GM21576 (cell line): Measurements from ENCODE around the gene RNF217.
"Not testable (repeated sequence)": the region's sequence is repeated elsewhere in the genome, so short reads cannot be mapped to it uniquely, and the experiment has no call there.

ENCODE experiments used
- ATAC-seq: cut with Tn5 transposase; IDR thresholded peaks from one replicate; pipeline ENCODE4 v1.9.1; 2021; ENCODE audit warnings: mild to moderate bottlenecking, moderate library complexity; ENCODE audit not compliant: unreplicated experiment

Gene RNF217

GRCh38 chr6:125050663-125051318, 88.6 kb downstream of the RNF217 start:
- ATAC-seq, result no peak

- no peak for ATAC-seq
These were observed 91.6 kb downstream of the RNF217 start for GRCh38 chr6:125053809-125054208.

GRCh38 chr6:125054331-125054730, 92.1 kb downstream of the RNF217 start:
- no peak for ATAC-seq

DNA sequence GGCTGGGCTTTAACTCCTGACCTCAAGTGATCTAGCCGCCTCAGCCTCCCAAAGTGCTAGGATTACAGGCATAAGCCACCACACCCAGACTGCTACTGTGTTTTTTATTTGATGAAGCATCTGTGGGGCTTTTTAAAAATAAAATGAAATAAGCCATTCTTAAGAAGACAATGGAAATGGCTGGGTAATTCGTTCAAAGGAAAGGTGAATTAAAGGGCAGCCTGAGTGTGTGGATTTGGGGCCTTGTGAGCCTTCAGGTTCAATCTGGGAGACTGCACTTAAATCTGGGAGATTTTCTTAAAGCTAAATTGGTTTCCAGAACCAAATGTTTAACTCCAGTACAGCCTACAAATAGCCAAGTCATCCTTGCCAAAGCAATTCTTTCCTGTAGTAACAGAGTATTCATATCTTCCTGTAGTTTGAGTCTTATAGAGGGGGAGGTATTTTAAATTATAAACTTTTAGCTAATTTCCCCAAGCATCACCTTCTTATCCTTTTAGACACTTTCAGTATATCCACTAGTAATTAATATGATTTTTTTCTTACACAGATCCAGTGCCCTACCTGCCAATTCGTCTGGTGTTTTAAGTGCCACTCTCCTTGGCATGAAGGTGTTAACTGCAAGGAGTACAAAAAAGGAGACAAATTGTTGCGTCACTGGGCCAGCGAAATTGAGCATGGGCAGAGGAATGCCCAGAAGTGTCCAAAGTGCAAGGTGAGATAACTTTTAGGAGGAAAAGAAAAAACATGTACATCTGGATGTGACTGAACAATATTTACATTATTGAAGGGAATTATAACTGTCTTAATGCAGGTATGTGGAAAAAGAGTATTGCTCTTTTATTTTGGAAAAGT, 95.4 kb downstream of the RNF217 start:
- ATAC-seq, result no peak

GRCh38 chr6:125058546-125058945, 96.3 kb downstream of the RNF217 start:
- ATAC-seq, result no peak

DNA sequence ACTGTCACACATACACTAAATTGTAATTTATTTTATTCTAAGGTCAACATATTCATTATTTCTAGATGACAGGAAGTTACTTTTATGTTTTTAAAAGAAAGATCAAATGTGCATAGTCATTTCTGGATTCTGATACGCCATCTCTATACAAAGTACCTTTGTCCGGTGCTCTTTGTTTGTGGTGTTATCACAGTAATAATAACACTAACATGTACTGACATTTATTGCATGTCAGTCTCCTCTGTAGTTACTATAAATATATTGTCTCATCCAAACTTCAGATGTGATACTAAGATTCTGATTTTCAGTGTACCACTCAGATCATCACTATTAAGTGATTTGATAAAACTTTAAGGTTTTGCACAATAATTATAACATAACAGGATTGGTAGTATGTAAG, 101.1 kb downstream of the RNF217 start:
- no peak for ATAC-seq

DNA sequence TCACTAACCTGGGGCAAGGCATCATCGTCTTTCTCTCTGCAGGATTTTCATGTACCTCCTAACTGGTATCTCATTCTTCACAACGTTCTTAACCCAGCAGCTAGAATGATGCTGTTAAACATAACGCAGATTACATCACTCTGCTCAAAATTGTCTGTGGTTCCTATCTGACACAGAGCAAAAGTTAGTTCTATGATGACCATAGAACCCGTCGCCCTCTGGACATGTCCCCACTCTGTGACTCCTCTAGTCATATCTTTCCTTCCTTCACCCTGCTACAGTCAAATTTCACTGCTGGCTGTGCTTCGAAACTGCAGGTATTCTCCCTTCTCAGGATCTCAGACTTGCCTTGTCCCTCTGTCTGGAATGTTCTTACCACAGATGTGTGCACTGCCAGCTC, 103.9 kb downstream of the RNF217 start:
- ATAC-seq, result no peak

GRCh38 chr6:125066964-125067363, 104.7 kb downstream of the RNF217 start:
- no peak for ATAC-seq

- ATAC-seq, result no peak
These were observed 105.3 kb downstream of the RNF217 start for GRCh38 chr6:125067552-125067951.

DNA sequence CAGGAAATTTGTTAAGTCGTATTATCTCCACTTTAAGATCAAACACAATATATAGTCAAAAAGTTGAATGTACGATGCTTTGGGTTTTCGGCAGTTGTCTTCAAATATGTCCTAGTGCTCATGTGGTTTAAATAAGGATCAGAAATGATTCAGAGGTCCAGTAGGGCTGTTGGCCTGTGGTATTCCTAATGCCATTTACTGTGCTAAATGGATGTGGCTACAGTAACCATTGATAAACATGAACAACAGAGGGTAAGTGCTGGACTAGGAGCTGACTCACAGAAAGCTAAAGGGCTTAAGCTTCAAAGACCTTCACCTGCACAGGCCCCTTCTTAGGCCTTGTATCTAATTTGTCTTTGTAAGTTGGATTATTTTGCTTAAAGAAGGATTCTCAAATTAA, 110.8 kb downstream of the RNF217 start:
- no peak for ATAC-seq

DNA sequence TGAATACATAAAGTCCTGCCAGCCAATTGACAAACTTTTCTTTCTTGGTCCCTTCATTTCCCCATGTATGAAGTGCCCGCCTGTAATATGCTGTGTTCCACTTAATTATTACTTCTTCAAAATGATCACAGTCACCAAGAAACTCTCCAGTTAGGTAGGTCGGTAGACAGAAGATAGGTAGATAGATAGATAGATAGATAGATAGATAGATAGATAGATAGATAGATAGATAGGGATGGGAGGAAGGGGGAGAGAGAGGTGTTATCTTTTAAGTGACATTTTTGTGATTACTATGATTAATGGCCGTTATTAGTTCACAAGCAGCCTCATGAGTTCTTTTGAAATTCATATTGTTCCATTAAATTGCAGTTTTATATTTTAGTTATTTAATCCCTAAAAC, 111.9 kb downstream of the RNF217 start:
- ATAC-seq, result no peak

DNA sequence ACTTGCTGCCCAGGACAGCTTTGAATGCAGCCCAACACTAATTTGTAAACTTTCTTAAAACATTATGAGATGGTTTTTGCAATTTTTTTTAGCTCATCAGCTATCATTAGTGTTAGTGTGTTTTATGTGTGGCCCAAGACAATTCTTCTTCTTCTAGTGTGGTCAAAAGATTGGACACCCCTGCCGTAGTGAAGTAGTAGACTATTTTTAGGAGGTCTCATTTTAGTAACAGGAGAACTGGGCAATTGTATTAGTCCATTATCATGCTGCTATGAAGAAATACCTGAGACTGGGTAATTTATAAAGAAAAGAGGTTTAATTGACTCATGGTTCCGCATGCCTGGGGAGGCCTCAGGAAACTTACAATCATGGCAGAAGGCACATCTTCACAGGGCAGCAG, 112.8 kb downstream of the RNF217 start:
- not testable (repeated sequence) for ATAC-seq

GRCh38 chr6:125075741-125076481, 113.7 kb downstream of the RNF217 start:
- no peak for ATAC-seq

DNA sequence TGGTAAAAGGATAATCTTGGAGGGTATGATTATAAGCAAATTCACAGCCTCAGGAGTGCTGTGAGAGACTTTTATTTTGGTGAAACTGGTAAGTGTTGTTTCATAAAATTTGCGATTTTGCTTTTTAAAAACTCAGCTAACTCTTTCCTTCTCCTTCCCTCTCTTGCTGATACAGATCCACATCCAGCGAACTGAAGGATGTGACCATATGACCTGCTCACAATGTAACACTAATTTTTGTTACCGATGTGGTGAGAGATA, 114.2 kb downstream of the RNF217 start:
- no peak for ATAC-seq

DNA sequence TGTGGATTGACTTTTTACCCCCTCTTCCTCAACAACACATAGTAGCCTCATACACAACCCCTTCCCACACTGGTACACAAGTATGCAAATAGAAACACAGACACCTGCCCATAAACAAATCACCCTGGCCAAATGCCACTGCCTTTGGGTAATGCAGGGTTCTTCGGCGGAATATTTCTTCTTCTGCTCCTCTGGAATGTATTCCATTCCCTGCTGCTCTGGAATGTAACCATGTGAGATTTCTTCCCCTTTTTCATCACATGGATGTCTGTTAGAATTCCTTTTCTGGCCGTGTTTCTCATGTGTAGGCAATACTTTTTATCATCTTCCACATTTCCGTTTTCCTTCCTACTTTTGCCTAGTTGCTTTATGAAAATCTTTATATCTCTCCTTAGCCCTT, 115.2 kb downstream of the RNF217 start:
- ATAC-seq, result no peak

- ATAC-seq, result no peak
These were observed 116.5 kb downstream of the RNF217 start for GRCh38 chr6:125078602-125079321.

DNA sequence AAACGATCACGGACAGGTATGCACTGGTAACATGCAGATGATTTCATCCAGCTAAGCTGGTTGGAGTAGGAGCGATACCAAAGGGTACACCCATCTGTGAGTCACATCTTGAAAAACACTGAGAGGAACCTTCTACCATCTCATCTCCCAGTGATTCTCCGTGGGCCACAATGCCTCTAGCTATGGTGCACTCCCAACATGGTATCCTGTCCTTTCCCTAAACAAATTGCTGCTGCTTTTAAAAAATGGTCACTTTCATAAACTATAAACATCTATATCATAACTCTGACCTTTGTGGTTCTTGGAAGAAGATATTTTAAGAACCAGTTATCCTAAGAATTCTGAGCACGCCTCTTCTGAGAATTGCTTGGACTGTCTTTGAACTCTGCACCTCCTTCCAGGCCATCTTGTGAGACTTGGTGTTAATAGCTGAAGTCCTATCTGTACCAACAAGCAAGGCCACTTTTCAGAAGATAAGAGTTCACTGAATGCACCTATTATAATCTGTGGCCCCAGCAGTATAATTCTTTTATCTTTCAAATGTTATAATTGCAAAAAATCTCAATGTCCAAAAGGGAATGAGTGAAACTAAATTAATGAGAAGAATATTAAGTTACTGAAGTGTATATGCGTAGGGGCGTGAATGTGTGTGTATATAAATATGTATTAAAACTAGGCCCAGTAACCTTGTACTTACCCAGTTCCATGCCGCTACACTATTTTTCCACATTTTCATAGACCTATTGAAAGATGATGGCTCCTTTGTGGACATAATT, 120.9 kb downstream of the RNF217 start:
- no peak for ATAC-seq

DNA sequence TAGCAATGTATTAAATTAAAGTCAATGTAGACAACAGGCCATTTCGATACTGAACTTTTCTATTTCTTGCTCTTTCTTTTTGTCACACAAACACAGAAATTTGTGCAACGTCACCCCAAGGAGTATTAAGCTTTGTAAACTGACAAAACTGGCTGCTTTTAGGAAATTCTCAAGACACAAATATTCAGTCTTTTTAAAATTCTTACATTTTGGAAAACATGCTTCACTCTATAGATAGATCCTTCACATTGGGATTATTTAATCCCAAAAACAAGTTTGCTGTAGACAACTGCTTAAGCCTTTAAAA, 121.4 kb downstream of the RNF217 start:
- ATAC-seq, result no peak

- ATAC-seq, result no peak
These were observed 124.5 kb downstream of the RNF217 start for GRCh38 chr6:125086716-125087115.

- no peak for ATAC-seq
These were observed 126.7 kb downstream of the RNF217 start for GRCh38 chr6:125088963-125089362.

DNA sequence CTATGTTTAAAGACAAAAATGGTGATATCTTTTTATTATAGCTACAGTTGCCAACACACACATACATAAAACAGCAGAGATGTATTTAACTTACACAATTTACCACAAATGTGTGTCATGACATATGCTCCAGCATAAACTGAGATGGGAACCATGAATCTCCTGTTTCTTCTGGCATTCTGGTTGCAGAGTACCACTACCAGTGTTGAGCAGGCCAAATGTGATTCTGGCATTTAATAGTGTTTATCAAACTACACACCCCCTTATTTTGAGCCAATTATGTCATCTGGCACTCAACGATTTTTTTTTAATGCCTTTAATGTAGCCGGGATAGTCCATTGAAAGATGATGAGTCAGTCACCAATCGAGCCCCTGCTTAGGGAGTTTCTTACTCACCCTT, 132.3 kb downstream of the RNF217 start:
- no peak for ATAC-seq
